LNCaP clone FGC (cell line): ENCODE measurements around the gene RRBP1.

ENCODE experiments used
- DNase-seq: peaks from one replicate; pipeline ENCODE4 v3.0.0-alpha.2; 2011; ENCODE audit warnings: low read depth
- H3K4me3 ChIP-seq: 2 replicates; pipeline ENCODE4 v1.5.1; 2011; ENCODE audit warnings: mild to moderate bottlenecking, low read depth, low read length, control low read depth
- TF ChIP-seq, protein P1 (sequence below): IDR thresholded peaks from 2 replicates; pipeline ENCODE4 v1.5.1; 2012; ENCODE audit warnings: mild to moderate bottlenecking; ENCODE audit not compliant: control insufficient read depth, insufficient read depth; ENCODE audit errors: extremely low read depth

RRBP1 gene

DNA sequence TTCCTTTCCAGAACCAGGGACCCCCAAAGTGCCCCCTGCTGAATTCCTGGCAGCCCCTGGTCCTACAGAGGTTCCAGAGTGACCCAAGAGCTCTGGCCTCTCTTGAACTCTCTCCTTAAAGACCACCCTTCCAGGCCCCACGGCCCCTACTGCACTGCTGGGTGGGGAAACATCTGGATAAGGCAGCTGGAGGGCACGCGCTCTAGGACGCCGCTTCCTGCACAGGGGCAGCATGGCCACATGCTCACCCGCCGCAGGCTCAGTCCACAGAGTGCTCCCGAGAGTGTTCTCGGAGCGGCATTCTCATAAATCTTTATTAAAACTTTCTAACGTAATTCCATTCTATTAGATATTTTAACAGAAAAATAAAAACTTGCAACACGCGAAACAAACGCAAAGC, 37.0 kb downstream of the RRBP1 start:
- H3K4me3 ChIP-seq = no peak overlapping the region
- TF ChIP-seq, protein P1, sequence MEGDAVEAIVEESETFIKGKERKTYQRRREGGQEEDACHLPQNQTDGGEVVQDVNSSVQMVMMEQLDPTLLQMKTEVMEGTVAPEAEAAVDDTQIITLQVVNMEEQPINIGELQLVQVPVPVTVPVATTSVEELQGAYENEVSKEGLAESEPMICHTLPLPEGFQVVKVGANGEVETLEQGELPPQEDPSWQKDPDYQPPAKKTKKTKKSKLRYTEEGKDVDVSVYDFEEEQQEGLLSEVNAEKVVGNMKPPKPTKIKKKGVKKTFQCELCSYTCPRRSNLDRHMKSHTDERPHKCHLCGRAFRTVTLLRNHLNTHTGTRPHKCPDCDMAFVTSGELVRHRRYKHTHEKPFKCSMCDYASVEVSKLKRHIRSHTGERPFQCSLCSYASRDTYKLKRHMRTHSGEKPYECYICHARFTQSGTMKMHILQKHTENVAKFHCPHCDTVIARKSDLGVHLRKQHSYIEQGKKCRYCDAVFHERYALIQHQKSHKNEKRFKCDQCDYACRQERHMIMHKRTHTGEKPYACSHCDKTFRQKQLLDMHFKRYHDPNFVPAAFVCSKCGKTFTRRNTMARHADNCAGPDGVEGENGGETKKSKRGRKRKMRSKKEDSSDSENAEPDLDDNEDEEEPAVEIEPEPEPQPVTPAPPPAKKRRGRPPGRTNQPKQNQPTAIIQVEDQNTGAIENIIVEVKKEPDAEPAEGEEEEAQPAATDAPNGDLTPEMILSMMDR = no peak
- no peak for DNase-seq

DNA sequence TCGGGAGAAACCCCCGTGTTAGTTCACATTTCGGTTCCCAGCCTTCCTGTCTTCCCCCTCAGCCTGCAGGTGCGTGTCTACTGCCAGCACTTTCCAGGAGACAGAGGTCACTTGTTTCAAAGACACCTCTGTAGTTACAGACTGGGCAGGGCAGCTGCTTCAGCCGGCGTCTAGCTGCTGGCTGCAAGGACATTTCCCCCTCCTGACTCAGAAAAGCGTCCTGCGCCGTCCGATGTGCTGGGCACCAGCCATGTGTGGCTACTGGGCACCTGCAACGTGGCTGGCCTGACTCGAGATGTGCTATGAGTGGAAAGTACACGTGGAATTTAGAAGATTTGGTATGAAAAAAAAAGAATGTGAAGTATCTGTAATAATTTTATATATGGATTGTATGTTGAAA, 37.6 kb downstream of the RRBP1 start:
- H3K4me3 ChIP-seq = no peak overlapping the region
- TF ChIP-seq, protein P1 = no peak
- no peak for DNase-seq

DNA sequence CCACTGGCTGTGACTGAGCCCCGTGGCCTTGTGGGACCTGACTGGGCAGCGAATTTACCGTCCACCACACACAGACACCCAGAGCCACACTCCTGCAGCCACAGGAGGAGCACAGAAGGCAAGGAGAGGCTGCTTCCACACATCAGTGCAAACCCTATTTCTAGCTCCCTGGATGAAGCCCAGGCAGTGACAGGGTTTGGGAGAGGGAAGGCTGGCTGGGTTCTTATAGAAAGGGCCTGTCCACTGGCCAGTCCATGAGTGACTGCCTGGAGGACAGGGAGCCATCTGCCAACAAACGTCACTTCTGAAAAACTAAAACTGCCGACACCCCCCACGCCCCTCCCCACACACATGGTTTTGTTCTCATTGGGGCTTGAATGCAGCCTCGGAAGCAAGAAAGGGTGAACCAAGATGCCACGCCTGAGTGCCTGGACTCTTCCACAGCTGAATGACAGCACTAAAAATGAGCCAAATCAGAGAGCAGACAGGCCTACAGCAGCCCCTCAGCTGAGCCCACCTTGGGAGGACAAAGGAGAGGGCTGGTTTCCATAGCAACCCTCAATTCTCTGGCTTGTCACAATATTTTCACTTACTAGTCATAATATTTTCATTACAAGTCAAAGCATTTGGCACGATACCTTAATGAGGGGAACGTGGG, 38.4 kb downstream of the RRBP1 start:
- TF ChIP-seq, protein P1 = no peak
- no peak for DNase-seq
- H3K4me3 ChIP-seq = no peak overlapping the region

DNA sequence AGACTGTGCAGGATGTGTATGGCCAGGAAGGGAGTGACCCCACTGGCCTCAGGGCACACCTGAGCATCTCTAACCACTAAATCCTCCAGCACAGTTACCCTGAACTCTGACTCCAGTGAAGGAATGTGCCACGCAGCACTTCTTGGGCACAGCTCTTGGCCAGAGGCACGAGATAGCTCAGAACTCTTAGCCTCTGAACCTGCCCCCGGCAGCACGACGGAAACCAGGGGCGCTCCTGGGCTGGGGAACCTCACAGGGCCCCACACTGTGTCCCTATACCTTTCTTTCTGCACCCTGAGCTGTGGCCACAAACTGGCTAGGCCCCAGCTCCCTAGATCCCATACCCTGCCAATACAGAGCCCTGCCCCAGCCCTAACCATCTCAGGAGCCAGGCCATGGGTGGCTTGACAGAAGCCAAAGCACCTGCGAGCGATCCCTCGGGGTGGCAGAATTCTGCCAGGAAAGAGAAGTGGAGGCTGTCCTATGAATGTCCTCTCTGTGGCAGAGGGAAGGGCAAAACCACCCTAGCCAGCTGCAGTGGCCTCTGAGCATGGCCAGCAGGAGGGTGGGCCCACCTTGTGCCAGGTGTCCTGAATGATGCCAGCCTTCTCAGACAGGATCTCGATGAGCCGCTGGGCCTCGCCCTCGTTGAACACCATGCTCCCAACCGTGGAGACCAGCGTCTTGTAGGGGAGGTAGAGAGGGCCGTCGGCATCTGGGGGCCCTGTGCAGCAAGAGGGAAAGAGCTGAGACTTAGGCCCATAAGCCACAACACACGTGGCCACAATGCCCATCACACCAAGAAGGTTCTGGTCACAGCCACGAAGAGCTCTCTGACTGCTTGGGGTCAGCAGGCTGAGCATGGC, 39.4 kb downstream of the RRBP1 start:
- no peak for DNase-seq
- no peak overlapping the region for H3K4me3 ChIP-seq
- TF ChIP-seq, protein P1 = no peak

DNA sequence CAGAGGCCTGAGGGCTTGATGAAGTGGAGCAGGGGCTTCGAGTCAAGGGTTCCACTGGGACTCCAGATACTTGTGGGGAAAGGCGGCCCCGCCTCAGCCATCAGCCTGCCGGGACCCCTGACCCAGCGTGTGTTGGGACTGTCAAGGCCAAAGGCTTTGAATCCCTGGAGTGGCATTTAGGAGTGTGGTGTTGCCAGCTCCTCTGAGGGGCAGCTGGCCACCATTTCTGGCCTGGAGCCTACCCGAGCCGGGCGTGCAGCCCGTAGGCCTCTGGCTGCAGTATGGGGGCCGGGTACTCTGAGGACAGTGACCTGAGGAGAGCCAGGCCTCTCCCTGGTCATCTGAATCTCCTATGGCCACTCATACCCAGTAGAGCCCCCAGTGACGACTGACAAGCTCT, 40.0 kb downstream of the RRBP1 start:
- no peak for DNase-seq
- H3K4me3 ChIP-seq = no peak overlapping the region
- TF ChIP-seq, protein P1 = no peak

DNA sequence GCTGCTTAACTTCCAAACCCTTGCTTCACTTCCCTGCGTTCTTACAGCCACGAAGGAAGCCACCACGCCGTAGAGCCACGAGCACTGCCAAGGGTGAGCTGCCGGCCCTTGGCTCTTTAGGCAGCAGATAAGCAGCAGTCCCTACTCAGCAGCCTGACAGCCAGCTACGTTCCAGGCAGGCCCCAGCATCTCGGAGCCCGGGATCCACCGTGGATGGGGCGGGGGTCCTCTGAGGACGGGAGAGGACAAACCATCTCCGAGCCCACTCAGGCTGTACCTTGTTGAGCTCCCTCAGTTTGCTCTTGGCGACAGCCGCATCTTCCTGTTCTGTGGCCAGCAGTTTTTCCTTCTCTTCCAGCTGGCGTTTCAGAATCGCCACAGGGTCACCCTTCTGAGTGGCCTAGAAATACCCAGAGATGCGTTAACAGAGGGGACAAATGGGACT, 40.5 kb downstream of the RRBP1 start:
- H3K4me3 ChIP-seq = no peak overlapping the region
- DNase-seq = no peak
- TF ChIP-seq, protein P1 = no peak
